PC-9 (cell line): ENCODE measurements around the gene PHYH. TPM values are rescaled to one million over a fixed set of nuclear protein-coding genes. Genes with fewer than 3 reads are reported as not detected.

Source experiments
- BruUV-seq: library from RNA; stranded (reverse); fragments of 400-500 nt; replicated peaks from 2 replicates; lab custom pipeline; 2021; lab: Mats Ljungman, UMichigan
- CTCF ChIA-PET: fragments of 300-600 bp; sonication (Branson Sonifier 250); formaldehyde crosslinking; loops from one replicate; lab custom pipeline; 2022; ENCODE audit warnings: antibody characterized with exemption; lab: Charles Lee
- POLR2A ChIA-PET: fragments of 300-600 bp; sonication (Branson Sonifier 250); formaldehyde crosslinking; loops from one replicate; lab custom pipeline; 2022; ENCODE audit warnings: antibody characterized with exemption; ENCODE audit not compliant: unreplicated experiment; lab: Charles Lee
- DNase-seq, 2 experiments: peaks; one replicate each; pipeline versions ENCODE4 v3.0.0 to v3.0.0-alpha.2; 2015 to 2022; ENCODE audit warnings: mixed read lengths in 1 of 2
- H2AFZ ChIP-seq: fragments of 200-600 bp; sonication (generic); 2 replicates; pipeline ENCODE4 v1.8.1; 2017; ENCODE audit warnings: antibody characterized with exemption
- H3F3A ChIP-seq: fragments of 200-600 bp; sonication (generic); 2 replicates; pipeline ENCODE4 v1.8.1; 2017; ENCODE audit warnings: antibody characterized with exemption, mild to moderate bottlenecking, low read depth; ENCODE audit not compliant: insufficient read depth
- H3K27ac ChIP-seq: fragments of 200-600 bp; sonication (generic); 2 replicates; pipeline ENCODE4 v1.6.1; 2016; ENCODE audit warnings: mixed run types
- H3K27me3 ChIP-seq: fragments of 200-600 bp; sonication (generic); 2 replicates; pipeline ENCODE4 v1.6.1; 2016; ENCODE audit warnings: low read depth, mixed run types; ENCODE audit not compliant: insufficient read depth
- H3K36me3 ChIP-seq: fragments of 200-600 bp; sonication (generic); 2 replicates; pipeline ENCODE4 v1.6.1; 2016; ENCODE audit warnings: low read depth, mixed run types
- H3K4me1 ChIP-seq: fragments of 200-600 bp; sonication (generic); replicated peaks from 2 replicates; pipeline ENCODE4 v1.6.1; 2016; ENCODE audit warnings: mixed run types; ENCODE audit not compliant: insufficient read depth
- H3K4me2 ChIP-seq: fragments of 200-600 bp; sonication (generic); 2 replicates; pipeline ENCODE4 v1.6.1; 2017; ENCODE audit warnings: mixed run types
- H3K4me3 ChIP-seq: fragments of 200-600 bp; sonication (generic); 2 replicates; pipeline ENCODE4 v1.6.1; 2016; ENCODE audit warnings: mixed run types
- H3K79me2 ChIP-seq: fragments of 200-600 bp; sonication (generic); 2 replicates; pipeline ENCODE4 v1.6.1; 2017; ENCODE audit warnings: low read depth, mixed run types
- H3K9me2 ChIP-seq: fragments of 200-600 bp; sonication (generic); 2 replicates; pipeline ENCODE4 v1.8.1; 2017; ENCODE audit warnings: mild to moderate bottlenecking; ENCODE audit not compliant: insufficient read depth
- H3K9me3 ChIP-seq: fragments of 200-600 bp; sonication (generic); 2 replicates; pipeline ENCODE4 v1.8.1; 2016; ENCODE audit warnings: low read depth; ENCODE audit not compliant: insufficient read depth
- H4K20me1 ChIP-seq: fragments of 200-600 bp; sonication (generic); 2 replicates; pipeline ENCODE4 v1.8.1; 2017; ENCODE audit not compliant: insufficient read depth
- EZH2 ChIP-seq: fragments of 200-600 bp; sonication (generic); IDR thresholded peaks from 2 replicates; pipeline ENCODE4 v1.8.0; 2017; ENCODE audit warnings: antibody characterized with exemption, low read depth
- intact Hi-C: fragments of 100-400 bp; cut with micrococcal nuclease; formaldehyde crosslinking; loops from one replicate; pipeline ENCODE4 v1.10.0; 2022; ENCODE audit not compliant: unreplicated experiment
- total RNA-seq: library from RNA; stranded (reverse); gene quantifications from 2 replicates; pipeline ENCODE4 v1.2.3, GENCODE V29; 2021
- TF ChIP-seq, protein P1 (sequence below): fragments of 200-600 bp; sonication (generic); conservative IDR thresholded peaks from 2 replicates; pipeline ENCODE4 v1.6.1; 2017; ENCODE audit warnings: mixed run types, antibody characterized with exemption, mild to moderate bottlenecking, moderate library complexity

Gene PHYH
- total RNA-seq, 1 experiment from 2014 or later, result 16.5 TPM

DNA sequence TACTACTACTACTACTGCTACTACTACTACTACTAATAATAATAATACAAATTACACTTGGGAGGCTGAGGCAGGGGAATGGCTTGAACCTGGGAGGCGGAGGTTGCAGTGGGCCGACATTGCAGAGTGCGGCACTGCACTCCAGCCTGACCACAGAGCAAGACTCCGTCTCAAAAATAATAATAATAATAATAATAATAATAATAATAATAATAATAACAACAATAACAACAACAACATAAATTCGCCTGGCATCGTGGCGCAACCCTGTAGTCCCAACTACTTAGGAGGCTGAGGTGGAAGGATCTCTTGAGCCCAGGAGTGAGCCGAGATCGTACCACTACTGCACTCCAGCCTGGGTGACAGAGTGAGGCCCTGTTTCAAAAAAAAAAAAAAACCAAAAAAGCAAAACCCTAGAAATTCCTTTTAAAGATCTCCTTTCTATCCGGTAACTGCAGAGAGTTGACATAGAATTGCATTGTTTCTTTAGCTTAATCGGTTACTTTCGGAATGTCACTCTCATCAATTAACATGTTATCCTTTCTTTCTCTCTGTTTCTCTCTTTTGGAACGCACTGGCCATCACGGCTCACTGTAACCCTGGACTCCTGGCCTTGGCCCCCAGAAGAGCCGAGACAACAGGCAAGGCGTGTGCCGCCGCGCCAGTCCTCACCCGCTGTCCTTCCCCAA lies 972 bp downstream of the PHYH start:
- no peaks in the 10 kb centered on the region for H3K9me2 ChIP-seq
- no peaks in the 10 kb centered on the region for H3F3A ChIP-seq
- H3K79me2 ChIP-seq, result no peaks in the 10 kb centered on the region
- H4K20me1 ChIP-seq, result no peaks in the 10 kb centered on the region
- peak overlapping the region; percentile 87 for H2AFZ ChIP-seq
- H3K4me1 ChIP-seq, result peaks cover 5% of the 10 kb centered on the region; the same call in 1 of the 2 replicates
- H3K36me3 ChIP-seq, result no peaks in the 10 kb centered on the region
- BruUV-seq, result no TSS peak
- peak overlapping the region; percentile 84 for H3K4me2 ChIP-seq
- ChIA-PET CTCF (interaction anchor here (0.6 kb wide), 1 partner anchor 93 kb away, joined by 4 read pairs; no protein-coding TSS in a partner anchor), POLR2A (no interaction called here)
- no peaks in the 10 kb centered on the region for H3K27me3 ChIP-seq
- H3K9me3 ChIP-seq, result no peaks in the 10 kb centered on the region
- H3K4me3 ChIP-seq, result peak overlapping the region; percentile 64
- H3K27ac ChIP-seq, result no peak overlapping the region
- intact Hi-C loops, result no loop called here
- DNase-seq, result no peak
- no peak for TF ChIP-seq EZH2
- TF ChIP-seq, protein P1, sequence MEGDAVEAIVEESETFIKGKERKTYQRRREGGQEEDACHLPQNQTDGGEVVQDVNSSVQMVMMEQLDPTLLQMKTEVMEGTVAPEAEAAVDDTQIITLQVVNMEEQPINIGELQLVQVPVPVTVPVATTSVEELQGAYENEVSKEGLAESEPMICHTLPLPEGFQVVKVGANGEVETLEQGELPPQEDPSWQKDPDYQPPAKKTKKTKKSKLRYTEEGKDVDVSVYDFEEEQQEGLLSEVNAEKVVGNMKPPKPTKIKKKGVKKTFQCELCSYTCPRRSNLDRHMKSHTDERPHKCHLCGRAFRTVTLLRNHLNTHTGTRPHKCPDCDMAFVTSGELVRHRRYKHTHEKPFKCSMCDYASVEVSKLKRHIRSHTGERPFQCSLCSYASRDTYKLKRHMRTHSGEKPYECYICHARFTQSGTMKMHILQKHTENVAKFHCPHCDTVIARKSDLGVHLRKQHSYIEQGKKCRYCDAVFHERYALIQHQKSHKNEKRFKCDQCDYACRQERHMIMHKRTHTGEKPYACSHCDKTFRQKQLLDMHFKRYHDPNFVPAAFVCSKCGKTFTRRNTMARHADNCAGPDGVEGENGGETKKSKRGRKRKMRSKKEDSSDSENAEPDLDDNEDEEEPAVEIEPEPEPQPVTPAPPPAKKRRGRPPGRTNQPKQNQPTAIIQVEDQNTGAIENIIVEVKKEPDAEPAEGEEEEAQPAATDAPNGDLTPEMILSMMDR, result no peak

DNA sequence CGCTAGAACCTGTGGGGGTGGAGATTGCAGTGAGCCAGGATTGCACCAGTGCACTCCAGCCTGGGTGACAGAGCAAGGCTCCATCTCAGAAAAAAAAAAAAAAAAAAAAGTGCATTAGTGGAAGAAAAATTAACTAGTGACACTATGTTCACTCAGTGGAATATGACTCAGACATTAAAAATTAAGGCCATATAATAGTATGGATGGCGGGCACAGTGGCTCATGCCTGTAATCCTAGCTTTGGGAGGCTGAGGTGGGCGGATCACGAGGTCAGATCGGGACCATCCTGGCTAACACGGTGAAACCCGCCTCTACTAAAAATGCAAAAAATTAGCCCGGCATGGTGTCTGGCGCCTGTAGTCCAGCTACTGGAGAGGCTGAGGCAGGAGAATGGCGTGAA lies 3.4 kb downstream of the PHYH start:
- DNase-seq, result no peak
- H3K4me2 ChIP-seq, result no peak overlapping the region
- TF ChIP-seq EZH2, result no peak
- TF ChIP-seq, protein P1, result no peak
- POLR2A ChIA-PET, result no interaction called here
- intact Hi-C loops, result no loop called here
- H3K79me2 ChIP-seq, result no peaks in the 10 kb centered on the region
- H3K9me2 ChIP-seq, result no peaks in the 10 kb centered on the region
- no TSS peak for BruUV-seq
- H2AFZ ChIP-seq, result no peak overlapping the region
- H3K27me3 ChIP-seq, result no peaks in the 10 kb centered on the region
- CTCF ChIA-PET, result no interaction called here
- no peak overlapping the region for H3K27ac ChIP-seq
- H3K9me3 ChIP-seq, result no peaks in the 10 kb centered on the region
- H3K36me3 ChIP-seq, result no peaks in the 10 kb centered on the region
- H3K4me1 ChIP-seq, result peaks cover 2% of the 10 kb centered on the region; the same call in 1 of the 2 replicates
- H4K20me1 ChIP-seq, result no peaks in the 10 kb centered on the region
- no peak overlapping the region for H3K4me3 ChIP-seq
- no peaks in the 10 kb centered on the region for H3F3A ChIP-seq

DNA sequence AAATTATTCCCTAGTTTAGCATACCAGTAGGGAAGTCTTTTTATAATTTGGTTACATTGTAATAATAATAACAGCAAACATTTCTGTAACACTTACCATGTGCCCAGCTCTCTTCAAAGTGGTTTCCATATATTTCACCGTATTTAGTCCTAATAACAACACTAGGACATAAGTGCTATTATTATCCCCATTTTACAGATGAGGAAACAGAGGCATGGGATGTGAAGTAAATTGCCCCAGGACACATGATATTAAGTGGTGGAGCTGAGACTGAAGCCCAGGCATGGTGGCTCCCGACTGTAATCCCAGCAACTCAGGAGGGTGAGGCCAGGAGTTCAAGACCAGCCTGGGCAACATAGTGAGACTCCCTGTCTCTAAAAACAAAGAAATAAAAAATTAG lies 5.1 kb downstream of the PHYH start:
- H3K27me3 ChIP-seq, result no peaks in the 10 kb centered on the region
- intact Hi-C loops, result no loop called here
- no peaks in the 10 kb centered on the region for H3K36me3 ChIP-seq
- H4K20me1 ChIP-seq, result no peaks in the 10 kb centered on the region
- no peak overlapping the region for H3K27ac ChIP-seq
- no peaks in the 10 kb centered on the region for H3K4me1 ChIP-seq
- no TSS peak for BruUV-seq
- TF ChIP-seq, protein P1, result no peak
- no peak for TF ChIP-seq EZH2
- no peak for DNase-seq
- no peak overlapping the region for H3K4me2 ChIP-seq
- H3K9me3 ChIP-seq, result no peaks in the 10 kb centered on the region
- CTCF ChIA-PET, result no interaction called here
- no peaks in the 10 kb centered on the region for H3K9me2 ChIP-seq
- no peaks in the 10 kb centered on the region for H3F3A ChIP-seq
- POLR2A ChIA-PET, result interaction anchor here (0.6 kb wide), 1 partner anchor 32 kb away, joined by 5 read pairs; no protein-coding TSS in a partner anchor
- no peak overlapping the region for H3K4me3 ChIP-seq
- no peaks in the 10 kb centered on the region for H3K79me2 ChIP-seq
- H2AFZ ChIP-seq, result no peak overlapping the region
